Liver (tissue), 9 donors: Measurements from ENCODE around the gene CCDC40. TPM values are rescaled to one million over a fixed set of nuclear protein-coding genes. Genes with fewer than 3 reads are reported as not detected.

Experiments
- DNase-seq: peaks from one replicate; pipeline ENCODE4 v3.0.0-alpha.2; 2017; ENCODE audit warnings: low spot score
- H3K27ac ChIP-seq, 2 donors: one replicate each; pipeline ENCODE4 v1.7.0; 2013; ENCODE audit warnings: inconsistent platforms in 2 of 2, low read length in 2 of 2, control low read depth in 1 of 2, low read depth in 1 of 2, mild to moderate bottlenecking in 1 of 2
- H3K27me3 ChIP-seq, 4 donors: one replicate each; pipeline versions ENCODE4 v1.6.1 to v1.7.0; 2013; ENCODE audit warnings: low read length in 3 of 4, inconsistent platforms in 1 of 4, mild to moderate bottlenecking in 1 of 4, moderate library complexity in 1 of 4; ENCODE audit not compliant: control insufficient read depth in 4 of 4, insufficient read depth in 4 of 4
- H3K36me3 ChIP-seq, 4 donors: one replicate each; pipeline versions ENCODE4 v1.6.1 to v1.7.0; 2013; ENCODE audit warnings: low read length in 3 of 4, mild to moderate bottlenecking in 3 of 4, low read depth in 1 of 4, moderate library complexity in 1 of 4; ENCODE audit not compliant: control insufficient read depth in 4 of 4, insufficient read depth in 3 of 4
- H3K4me1 ChIP-seq, 4 donors: one replicate each; pipeline versions ENCODE4 v1.6.1 to v1.7.0; 2013; ENCODE audit warnings: low read length in 3 of 4, mild to moderate bottlenecking in 3 of 4, moderate library complexity in 1 of 4; ENCODE audit not compliant: control insufficient read depth in 4 of 4, insufficient read depth in 4 of 4
- H3K4me3 ChIP-seq, 3 donors: one replicate each; pipeline versions ENCODE4 v1.6.1 to v1.7.0; 2013; ENCODE audit warnings: low read length in 3 of 3, control low read depth in 1 of 3, low read depth in 1 of 3, mild to moderate bottlenecking in 1 of 3
- H3K9ac ChIP-seq, 2 donors: one replicate each; pipeline ENCODE4 v1.7.0; 2013; ENCODE audit warnings: low read length in 2 of 2, mild to moderate bottlenecking in 2 of 2, moderate library complexity in 2 of 2, control low read depth in 1 of 2, low read depth in 1 of 2
- H3K9me3 ChIP-seq, 4 donors: one replicate each; pipeline versions ENCODE4 v1.6.1 to v1.7.0; 2013; ENCODE audit warnings: low read length in 3 of 4; ENCODE audit not compliant: control insufficient read depth in 4 of 4
- EGR1 ChIP-seq, 2 donors: IDR thresholded peaks; 2 replicates each; pipeline ENCODE4 v1.6.1; 2016 to 2018; ENCODE audit warnings: antibody characterized with exemption in 2 of 2, low read depth in 2 of 2
- FOXA1 ChIP-seq: IDR thresholded peaks from 2 replicates; pipeline ENCODE4 v1.6.1; 2016; ENCODE audit warnings: antibody characterized with exemption
- FOXA2 ChIP-seq: IDR thresholded peaks from 2 replicates; pipeline ENCODE4 v1.6.1; 2016; ENCODE audit warnings: antibody characterized with exemption
- GABPA ChIP-seq, 2 donors: IDR thresholded peaks in 1 of 2; conservative IDR thresholded peaks in 1 of 2; 2 replicates each; pipeline ENCODE4 v1.6.1; 2016; ENCODE audit warnings: antibody characterized with exemption in 2 of 2, mild to moderate bottlenecking in 1 of 2, moderate library complexity in 1 of 2
- HNF4A ChIP-seq, 2 donors: conservative IDR thresholded peaks; 2 replicates each; pipeline ENCODE4 v1.6.1; 2016; ENCODE audit warnings: antibody characterized with exemption in 2 of 2, mild to moderate bottlenecking in 2 of 2
- HNF4G ChIP-seq: IDR thresholded peaks from 2 replicates; pipeline ENCODE4 v1.6.1; 2016; ENCODE audit warnings: antibody characterized with exemption
- JUND ChIP-seq, 2 donors: IDR thresholded peaks; 2 replicates each; pipeline ENCODE4 v1.6.1; 2016; ENCODE audit warnings: antibody characterized with exemption in 2 of 2
- NR2F2 ChIP-seq: IDR thresholded peaks from 2 replicates; pipeline ENCODE4 v1.6.1; 2016; ENCODE audit warnings: antibody characterized with exemption
- RAD21 ChIP-seq, 2 donors: IDR thresholded peaks; 2 replicates each; pipeline ENCODE4 v1.6.1; 2016; ENCODE audit warnings: antibody characterized with exemption in 2 of 2, mild to moderate bottlenecking in 2 of 2
- RXRA ChIP-seq, 2 donors: IDR thresholded peaks; 2 replicates each; pipeline ENCODE4 v1.6.1; 2017 to 2018; ENCODE audit warnings: antibody characterized with exemption in 2 of 2, mild to moderate bottlenecking in 1 of 2
- SP1 ChIP-seq: IDR thresholded peaks from 2 replicates; pipeline ENCODE4 v1.6.1; 2018; ENCODE audit warnings: antibody characterized with exemption, mild to moderate bottlenecking
- TAF1 ChIP-seq: conservative IDR thresholded peaks from 2 replicates; pipeline ENCODE4 v1.6.1; 2016; ENCODE audit warnings: antibody characterized with exemption, mild to moderate bottlenecking
- WGBS: extraction: QIAGEN DNeasy Blood & Tissue Kit; methylation state at CpG from one replicate; pipeline ENCODE4 v1.1.7; 2013; 5-methylcytosine and 5-hydroxymethylcytosine counted together
- polyA plus RNA-seq, 2 donors: library from polyadenylated mRNA; stranded (reverse) in 1 of 2; unstranded in 1 of 2; fragments of 200-250 nt in 1 of 2; fragments of >200 nt in 1 of 2; fragmentation: Nextera tagmentation in 1 of 2; extraction: Ambion mirVana in 1 of 2; gene quantifications; one replicate each; pipeline versions ENCODE4 v1.2.1 to v1.2.3, GENCODE V29; 2013 to 2015
- total RNA-seq, 2 donors: library from RNA; depleted of rRNA; stranded (reverse); fragments of >200 nt; gene quantifications; one replicate each; pipeline ENCODE4 v1.2.3, GENCODE V29; 2014
- TF ChIP-seq, protein P1 (sequence below): fragments of 150-350 bp; IDR thresholded peaks from 2 replicates; pipeline ENCODE4 v1.5.1; 2017; ENCODE audit warnings: improper control_type of control experiment, low read depth, low read length; ENCODE audit not compliant: missing input control
- TF ChIP-seq, protein P2 (sequence below): IDR thresholded peaks from 2 replicates; pipeline ENCODE4 v1.6.1; 2016; ENCODE audit warnings: antibody characterized with exemption, mild to moderate bottlenecking
- TF ChIP-seq, protein P3 (sequence below): IDR thresholded peaks from 2 replicates; pipeline ENCODE4 v1.6.1; 2016; ENCODE audit warnings: antibody characterized with exemption
- TF ChIP-seq, protein P4 (sequence below): IDR thresholded peaks from 2 replicates; pipeline ENCODE4 v1.6.1; 2016; ENCODE audit warnings: antibody characterized with exemption
- TF ChIP-seq, protein P5 (sequence below): IDR thresholded peaks from 2 replicates; pipeline ENCODE4 v1.6.1; 2016; ENCODE audit warnings: antibody characterized with exemption
- donor health status: healthy.
- donor health status: healthy.
- donor health status: healthy.
- donor health status: healthy.
- donor health status: healthy.

CCDC40 gene
- total and polyA plus RNA-seq, 4 donors = 0.60 to 3.0 (median 1.4) TPM

DNA sequence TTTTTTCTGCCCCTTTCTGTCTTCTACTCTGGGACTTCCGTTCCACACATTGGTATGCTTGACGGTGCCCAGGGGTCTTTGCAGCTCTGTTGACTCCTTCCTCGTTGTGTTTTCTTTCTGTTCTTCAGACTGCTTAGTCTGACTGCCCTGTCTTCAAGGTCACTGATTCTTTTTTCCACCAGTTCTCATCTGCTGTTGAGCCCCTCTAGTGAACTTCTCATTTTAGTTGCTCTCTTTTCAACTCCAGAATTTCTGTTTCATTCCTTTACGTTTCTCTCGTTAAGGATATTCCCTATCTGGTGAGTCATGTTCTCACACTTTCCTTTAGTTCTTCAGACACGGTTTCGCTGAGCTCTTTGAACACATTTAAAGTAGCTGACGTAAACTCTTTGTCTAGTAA, 78.7 kb downstream of the CCDC40 start:
- H3K27ac ChIP-seq = no peak overlapping the region
- H3K9me3 ChIP-seq = no peaks in the 10 kb centered on the region
- H3K4me1 ChIP-seq = no peaks in the 10 kb centered on the region
- no peak overlapping the region for H3K9ac ChIP-seq
- H3K27me3 ChIP-seq = no peaks in the 10 kb centered on the region
- H3K36me3 ChIP-seq = peaks cover 3 to 13% (median 4%) of the 10 kb centered on the region in 4 donors
- WGBS = 91% methylated on average over 8 of the region's 8 CpGs
- no peak for TF ChIP-seq SP1
- no peak for TF ChIP-seq RXRA (IDR thresholded peaks at IDR 0.05)
- no peak for TF ChIP-seq FOXA1
- TF ChIP-seq RAD21 (IDR thresholded peaks at IDR 0.05) = no peak
- TF ChIP-seq, protein P1, sequence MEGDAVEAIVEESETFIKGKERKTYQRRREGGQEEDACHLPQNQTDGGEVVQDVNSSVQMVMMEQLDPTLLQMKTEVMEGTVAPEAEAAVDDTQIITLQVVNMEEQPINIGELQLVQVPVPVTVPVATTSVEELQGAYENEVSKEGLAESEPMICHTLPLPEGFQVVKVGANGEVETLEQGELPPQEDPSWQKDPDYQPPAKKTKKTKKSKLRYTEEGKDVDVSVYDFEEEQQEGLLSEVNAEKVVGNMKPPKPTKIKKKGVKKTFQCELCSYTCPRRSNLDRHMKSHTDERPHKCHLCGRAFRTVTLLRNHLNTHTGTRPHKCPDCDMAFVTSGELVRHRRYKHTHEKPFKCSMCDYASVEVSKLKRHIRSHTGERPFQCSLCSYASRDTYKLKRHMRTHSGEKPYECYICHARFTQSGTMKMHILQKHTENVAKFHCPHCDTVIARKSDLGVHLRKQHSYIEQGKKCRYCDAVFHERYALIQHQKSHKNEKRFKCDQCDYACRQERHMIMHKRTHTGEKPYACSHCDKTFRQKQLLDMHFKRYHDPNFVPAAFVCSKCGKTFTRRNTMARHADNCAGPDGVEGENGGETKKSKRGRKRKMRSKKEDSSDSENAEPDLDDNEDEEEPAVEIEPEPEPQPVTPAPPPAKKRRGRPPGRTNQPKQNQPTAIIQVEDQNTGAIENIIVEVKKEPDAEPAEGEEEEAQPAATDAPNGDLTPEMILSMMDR = no peak
- TF ChIP-seq, protein P2, sequence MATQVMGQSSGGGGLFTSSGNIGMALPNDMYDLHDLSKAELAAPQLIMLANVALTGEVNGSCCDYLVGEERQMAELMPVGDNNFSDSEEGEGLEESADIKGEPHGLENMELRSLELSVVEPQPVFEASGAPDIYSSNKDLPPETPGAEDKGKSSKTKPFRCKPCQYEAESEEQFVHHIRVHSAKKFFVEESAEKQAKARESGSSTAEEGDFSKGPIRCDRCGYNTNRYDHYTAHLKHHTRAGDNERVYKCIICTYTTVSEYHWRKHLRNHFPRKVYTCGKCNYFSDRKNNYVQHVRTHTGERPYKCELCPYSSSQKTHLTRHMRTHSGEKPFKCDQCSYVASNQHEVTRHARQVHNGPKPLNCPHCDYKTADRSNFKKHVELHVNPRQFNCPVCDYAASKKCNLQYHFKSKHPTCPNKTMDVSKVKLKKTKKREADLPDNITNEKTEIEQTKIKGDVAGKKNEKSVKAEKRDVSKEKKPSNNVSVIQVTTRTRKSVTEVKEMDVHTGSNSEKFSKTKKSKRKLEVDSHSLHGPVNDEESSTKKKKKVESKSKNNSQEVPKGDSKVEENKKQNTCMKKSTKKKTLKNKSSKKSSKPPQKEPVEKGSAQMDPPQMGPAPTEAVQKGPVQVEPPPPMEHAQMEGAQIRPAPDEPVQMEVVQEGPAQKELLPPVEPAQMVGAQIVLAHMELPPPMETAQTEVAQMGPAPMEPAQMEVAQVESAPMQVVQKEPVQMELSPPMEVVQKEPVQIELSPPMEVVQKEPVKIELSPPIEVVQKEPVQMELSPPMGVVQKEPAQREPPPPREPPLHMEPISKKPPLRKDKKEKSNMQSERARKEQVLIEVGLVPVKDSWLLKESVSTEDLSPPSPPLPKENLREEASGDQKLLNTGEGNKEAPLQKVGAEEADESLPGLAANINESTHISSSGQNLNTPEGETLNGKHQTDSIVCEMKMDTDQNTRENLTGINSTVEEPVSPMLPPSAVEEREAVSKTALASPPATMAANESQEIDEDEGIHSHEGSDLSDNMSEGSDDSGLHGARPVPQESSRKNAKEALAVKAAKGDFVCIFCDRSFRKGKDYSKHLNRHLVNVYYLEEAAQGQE = no peak
- no peak for TF ChIP-seq FOXA2
- TF ChIP-seq TAF1 = no peak
- TF ChIP-seq, protein P3, sequence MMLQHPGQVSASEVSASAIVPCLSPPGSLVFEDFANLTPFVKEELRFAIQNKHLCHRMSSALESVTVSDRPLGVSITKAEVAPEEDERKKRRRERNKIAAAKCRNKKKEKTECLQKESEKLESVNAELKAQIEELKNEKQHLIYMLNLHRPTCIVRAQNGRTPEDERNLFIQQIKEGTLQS = no peak
- no peak for TF ChIP-seq GABPA (IDR thresholded peaks at IDR 0.05 in 1 of 2, conservative IDR thresholded peaks at IDR 0.05 in 1 of 2)
- no peak for TF ChIP-seq JUND (IDR thresholded peaks at IDR 0.05)
- no peak for TF ChIP-seq HNF4G
- TF ChIP-seq, protein P4, sequence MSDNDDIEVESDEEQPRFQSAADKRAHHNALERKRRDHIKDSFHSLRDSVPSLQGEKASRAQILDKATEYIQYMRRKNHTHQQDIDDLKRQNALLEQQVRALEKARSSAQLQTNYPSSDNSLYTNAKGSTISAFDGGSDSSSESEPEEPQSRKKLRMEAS = no peak
- TF ChIP-seq HNF4A (conservative IDR thresholded peaks at IDR 0.05) = no peak
- TF ChIP-seq, protein P5, sequence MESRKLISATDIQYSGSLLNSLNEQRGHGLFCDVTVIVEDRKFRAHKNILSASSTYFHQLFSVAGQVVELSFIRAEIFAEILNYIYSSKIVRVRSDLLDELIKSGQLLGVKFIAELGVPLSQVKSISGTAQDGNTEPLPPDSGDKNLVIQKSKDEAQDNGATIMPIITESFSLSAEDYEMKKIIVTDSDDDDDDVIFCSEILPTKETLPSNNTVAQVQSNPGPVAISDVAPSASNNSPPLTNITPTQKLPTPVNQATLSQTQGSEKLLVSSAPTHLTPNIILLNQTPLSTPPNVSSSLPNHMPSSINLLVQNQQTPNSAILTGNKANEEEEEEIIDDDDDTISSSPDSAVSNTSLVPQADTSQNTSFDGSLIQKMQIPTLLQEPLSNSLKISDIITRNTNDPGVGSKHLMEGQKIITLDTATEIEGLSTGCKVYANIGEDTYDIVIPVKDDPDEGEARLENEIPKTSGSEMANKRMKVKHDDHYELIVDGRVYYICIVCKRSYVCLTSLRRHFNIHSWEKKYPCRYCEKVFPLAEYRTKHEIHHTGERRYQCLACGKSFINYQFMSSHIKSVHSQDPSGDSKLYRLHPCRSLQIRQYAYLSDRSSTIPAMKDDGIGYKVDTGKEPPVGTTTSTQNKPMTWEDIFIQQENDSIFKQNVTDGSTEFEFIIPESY = no peak
- TF ChIP-seq EGR1 (IDR thresholded peaks at IDR 0.05; ENCODE audit: low read depth in 2 of 2) = no peak
- TF ChIP-seq NR2F2 = no peak
- DNase-seq = no peak
- H3K4me3 ChIP-seq = no peak overlapping the region
